A549 treated with CpdA at 1 μM for 4 hours (cell line): ENCODE measurements around the gene PTPA. TPM values are rescaled to one million over a fixed set of nuclear protein-coding genes. Genes with fewer than 3 reads are reported as not detected.

Source experiments
- total RNA-seq: library from RNA; stranded (reverse); fragments of 200-300 nt; extraction: Qiagen RNA extraction; gene quantifications from 5 replicates; pipeline ENCODE4 v1.2.3, GENCODE V29; 2022; ENCODE audit warnings: low read depth

The PTPA gene
- total RNA-seq = 121 to 135 TPM (median 133 TPM) in 5 replicates

GRCh38 chr9:129110740-129111527 lies at the start of gene PTPA, which contains the start of gene CRAT:
PTPA (plus strand) TSS chr9:129111415; CDS start chr9:129111601, 186 bp downstream.
CRAT (minus strand) TSS chr9:129110793; CDS start chr9:129110509, 284 bp downstream.

DNA sequence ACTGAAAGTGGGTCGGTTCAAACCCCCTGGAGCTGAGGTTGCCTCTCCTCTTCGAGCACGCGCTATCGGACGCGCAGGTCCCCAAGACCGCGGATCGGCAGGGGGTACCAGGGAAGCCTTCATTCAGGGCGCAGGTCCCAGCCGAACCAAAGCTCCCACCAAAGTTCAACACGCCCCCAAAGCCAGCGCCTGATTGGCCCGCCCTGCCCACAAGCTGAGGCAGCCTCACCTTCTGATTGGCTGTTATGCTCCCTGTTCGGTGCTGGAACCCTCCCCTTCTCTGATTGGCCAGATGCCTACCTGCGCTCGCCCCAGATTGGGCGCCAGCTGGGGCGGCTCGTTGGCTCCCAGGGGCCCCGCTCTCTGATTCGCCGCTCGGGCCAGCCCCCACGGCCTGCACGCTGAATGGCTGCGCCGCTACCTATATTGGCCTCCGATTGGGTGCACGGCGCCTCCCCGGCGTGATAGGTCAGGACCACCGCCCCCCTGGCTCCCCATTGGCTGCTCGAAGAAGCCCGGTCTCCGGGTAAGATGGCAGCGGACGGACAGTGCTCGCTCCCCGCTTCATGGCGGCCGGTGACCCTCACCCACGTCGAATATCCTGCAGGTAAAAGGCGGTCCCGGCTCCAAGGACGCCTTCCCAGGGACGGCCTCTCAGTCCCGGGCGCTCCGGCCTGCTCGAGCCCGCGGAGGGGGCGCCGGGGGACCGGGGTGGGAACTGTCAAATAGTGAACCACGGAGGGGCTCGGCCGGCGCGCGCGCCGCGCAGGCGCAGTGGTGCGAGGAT lies 30.4 kb upstream of the PTPA start, which contains the start of gene DOLPP1:
DOLPP1 (plus strand) TSS at position 511 of the 787 bp plus-strand sequence; CDS start at position 532, 21 bp downstream.

DNA sequence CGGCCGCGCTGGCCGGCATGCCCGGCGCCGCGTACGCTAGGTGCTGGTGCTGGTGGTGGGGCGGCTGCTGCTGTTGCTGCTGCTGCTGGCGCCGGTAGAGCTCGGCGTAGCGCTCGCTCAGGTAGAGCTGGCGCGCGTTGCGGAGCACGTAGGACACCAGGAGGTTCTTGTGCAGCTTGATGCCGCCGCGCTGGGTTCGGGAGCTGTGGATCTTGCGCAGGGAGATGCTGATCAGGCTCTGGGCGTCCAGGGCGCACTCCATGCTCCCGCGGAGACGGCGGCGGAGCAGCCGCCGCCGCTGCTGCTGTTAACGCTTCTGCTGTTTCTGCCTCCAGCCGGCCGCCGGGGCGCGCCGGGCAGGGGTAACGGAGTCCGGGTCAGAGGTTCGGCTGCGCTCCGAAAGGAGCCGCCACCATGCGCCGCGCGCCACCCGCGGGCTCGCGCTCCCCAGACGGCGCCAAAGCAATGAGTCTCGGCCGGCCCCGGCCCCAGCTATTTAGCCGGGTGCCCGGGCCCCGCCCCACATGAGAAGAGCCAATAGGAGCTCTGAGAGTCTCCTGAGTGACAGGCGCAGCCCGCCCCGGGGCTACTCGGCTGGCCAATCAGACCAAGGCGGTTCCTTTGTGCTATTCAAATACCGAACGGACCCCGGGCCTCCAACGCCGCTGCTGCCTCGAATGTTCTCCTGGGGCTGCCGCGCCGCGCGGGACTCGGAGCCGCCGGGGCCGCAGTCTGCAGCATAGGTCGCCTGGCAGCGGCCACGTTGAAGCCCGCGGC lies 66.8 kb downstream of the PTPA start, which contains the start of gene IER5L:
IER5L (minus strand) TSS at position 471 of the 777 bp plus-strand sequence; CDS start at position 262, 209 bp downstream.

Other genes starting within 250 kb of the PTPA start
- gene KYAT1, start 229.5 kb upstream of the PTPA start, total RNA-seq = 7.7 to 8.8 TPM (median 8.1 TPM) in 5 replicates
- 36.1 to 43.2 TPM (median 42.1 TPM) in 5 replicates for gene LRRC8A, start 229.3 kb upstream of the PTPA start, total RNA-seq
- gene PHYHD1, start 190.4 kb upstream of the PTPA start, total RNA-seq = 0.13 TPM in 1 of 5 replicates, not detected in the others
- 28.0 to 38.9 TPM (median 36.5 TPM) in 5 replicates for gene DOLK, start 163.8 kb upstream of the PTPA start, total RNA-seq
- gene NUP188, start 163.7 kb upstream of the PTPA start, total RNA-seq = 38.0 to 41.3 TPM (median 39.8 TPM) in 5 replicates
- gene SH3GLB2, start 83.1 kb upstream of the PTPA start, total RNA-seq = 34.4 to 53.8 TPM (median 47.7 TPM) in 5 replicates
- gene MIGA2, start 74.8 kb upstream of the PTPA start, total RNA-seq = 11.7 to 15.6 TPM (median 13.5 TPM) in 5 replicates
- gene DOLPP1, start 30.3 kb upstream of the PTPA start, total RNA-seq = 20.4 to 23.4 TPM (median 21.3 TPM) in 5 replicates
- 25.2 to 31.1 TPM (median 28.6 TPM) in 5 replicates for gene CRAT, start 622 bp upstream of the PTPA start, total RNA-seq
- gene IER5L, start 66.8 kb downstream of the PTPA start, total RNA-seq = 36.0 to 86.1 TPM (median 78.9 TPM) in 5 replicates